Calu3 (cell line): ENCODE data around the gene RFTN2. TPM values are rescaled to one million over a fixed set of nuclear protein-coding genes. Genes with fewer than 3 reads are reported as not detected.
"Not testable (repeated sequence)": the region's sequence is repeated elsewhere in the genome, so short reads cannot be mapped to it uniquely, and the experiment has no call there.

ENCODE experiments used
- BruUV-seq: library from RNA; stranded (reverse); fragments of 400-500 nt; replicated peaks from 2 replicates; lab custom pipeline; 2021; lab: Mats Ljungman, UMichigan
- CTCF ChIA-PET: fragments of 300-600 bp; sonication (Branson Sonifier 250); formaldehyde crosslinking; loops from one replicate; lab custom pipeline; 2022; ENCODE audit warnings: antibody characterized with exemption; lab: Charles Lee
- DNase-seq: peaks from one replicate; pipeline ENCODE4 v3.0.0; 2022
- H3K27ac Mint-ChIP-seq: one replicate; pipeline ENCODE4 v1.8.0; 2022; ENCODE audit warnings: mixed read lengths; ENCODE audit not compliant: unreplicated experiment
- H3K27me3 Mint-ChIP-seq: one replicate; pipeline ENCODE4 v1.8.0; 2022; ENCODE audit warnings: mixed read lengths; ENCODE audit not compliant: unreplicated experiment
- H3K36me3 Mint-ChIP-seq: one replicate; pipeline ENCODE4 v1.8.0; 2022; ENCODE audit warnings: mild to moderate bottlenecking, moderate library complexity, mixed read lengths; ENCODE audit not compliant: insufficient read depth, unreplicated experiment
- H3K4me1 Mint-ChIP-seq: one replicate; pipeline ENCODE4 v1.8.0; 2022; ENCODE audit warnings: mild to moderate bottlenecking, low read depth, mixed read lengths; ENCODE audit not compliant: unreplicated experiment
- H3K4me3 Mint-ChIP-seq: one replicate; pipeline ENCODE4 v1.8.0; 2022; ENCODE audit warnings: mild to moderate bottlenecking, low read depth, moderate library complexity, mixed read lengths; ENCODE audit not compliant: unreplicated experiment
- H3K9me3 Mint-ChIP-seq: one replicate; pipeline ENCODE4 v1.8.0; 2022; ENCODE audit warnings: low read depth, mixed read lengths; ENCODE audit not compliant: unreplicated experiment
- intact Hi-C: fragments of 100-400 bp; cut with micrococcal nuclease; formaldehyde crosslinking; loops from one replicate; pipeline ENCODE4 v1.10.0; 2022; ENCODE audit not compliant: unreplicated experiment
- total RNA-seq: library from RNA; stranded (reverse); gene quantifications from 2 replicates; pipeline ENCODE4 v1.2.3, GENCODE V29; 2022
- TF ChIP-seq, protein P1 (sequence below): fragments of 200-600 bp; IDR thresholded peaks from one replicate; pipeline ENCODE4 v1.8.0; 2022; ENCODE audit warnings: antibody characterized with exemption; ENCODE audit not compliant: unreplicated experiment

The RFTN2 gene
- total RNA-seq, 1 experiment from 2014 or later, result 0.05 TPM

DNA sequence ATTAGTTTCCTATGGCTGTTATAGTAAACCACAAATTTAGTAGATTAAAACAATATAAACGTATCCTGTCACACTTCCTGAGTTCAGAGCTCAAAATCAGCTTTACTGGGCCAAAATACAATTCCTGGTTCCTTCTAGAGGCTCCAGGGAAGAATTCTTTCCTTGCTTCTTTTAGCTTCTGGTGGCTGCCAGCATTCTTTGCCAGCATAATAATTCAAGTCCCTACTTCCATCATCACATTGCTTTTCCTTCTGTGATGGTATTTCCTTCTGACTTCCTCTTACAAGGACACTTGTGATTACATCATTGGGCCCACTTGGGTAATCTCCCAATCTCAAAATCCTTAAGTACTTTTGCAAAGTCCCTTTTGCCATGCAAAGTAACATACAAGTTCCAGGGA, 118.9 kb downstream of the RFTN2 start:
- no TSS peak for BruUV-seq
- CTCF ChIA-PET, result no interaction called here
- no peaks in the 10 kb centered on the region for H3K4me1 Mint-ChIP-seq

DNA sequence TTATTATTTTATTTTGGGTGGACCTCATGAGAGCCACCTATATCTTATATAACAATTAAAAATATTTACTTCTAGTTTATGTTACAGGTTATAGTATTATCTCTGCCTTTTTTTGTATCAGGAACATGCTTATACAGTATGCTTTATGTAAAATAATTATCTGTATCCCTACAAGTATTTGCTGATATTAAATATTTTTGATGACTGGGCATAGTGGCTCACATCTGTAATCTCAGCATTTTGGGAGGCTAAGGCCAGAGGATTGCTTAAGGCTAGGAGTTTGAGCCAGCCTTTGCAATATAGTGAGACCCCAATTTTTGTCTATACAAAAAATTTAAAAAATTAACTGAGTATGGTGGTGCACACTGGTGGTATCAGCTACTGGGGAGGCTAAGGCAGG, 119.9 kb downstream of the RFTN2 start:
- CTCF ChIA-PET, result no interaction called here
- H3K4me3 Mint-ChIP-seq, result no peak overlapping the region
- peaks cover 5% of the 10 kb centered on the region for H3K36me3 Mint-ChIP-seq
- no peaks in the 10 kb centered on the region for H3K4me1 Mint-ChIP-seq
- H3K9me3 Mint-ChIP-seq, result no peaks in the 10 kb centered on the region
- TF ChIP-seq, protein P1, sequence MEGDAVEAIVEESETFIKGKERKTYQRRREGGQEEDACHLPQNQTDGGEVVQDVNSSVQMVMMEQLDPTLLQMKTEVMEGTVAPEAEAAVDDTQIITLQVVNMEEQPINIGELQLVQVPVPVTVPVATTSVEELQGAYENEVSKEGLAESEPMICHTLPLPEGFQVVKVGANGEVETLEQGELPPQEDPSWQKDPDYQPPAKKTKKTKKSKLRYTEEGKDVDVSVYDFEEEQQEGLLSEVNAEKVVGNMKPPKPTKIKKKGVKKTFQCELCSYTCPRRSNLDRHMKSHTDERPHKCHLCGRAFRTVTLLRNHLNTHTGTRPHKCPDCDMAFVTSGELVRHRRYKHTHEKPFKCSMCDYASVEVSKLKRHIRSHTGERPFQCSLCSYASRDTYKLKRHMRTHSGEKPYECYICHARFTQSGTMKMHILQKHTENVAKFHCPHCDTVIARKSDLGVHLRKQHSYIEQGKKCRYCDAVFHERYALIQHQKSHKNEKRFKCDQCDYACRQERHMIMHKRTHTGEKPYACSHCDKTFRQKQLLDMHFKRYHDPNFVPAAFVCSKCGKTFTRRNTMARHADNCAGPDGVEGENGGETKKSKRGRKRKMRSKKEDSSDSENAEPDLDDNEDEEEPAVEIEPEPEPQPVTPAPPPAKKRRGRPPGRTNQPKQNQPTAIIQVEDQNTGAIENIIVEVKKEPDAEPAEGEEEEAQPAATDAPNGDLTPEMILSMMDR, result no peak
- no peak overlapping the region for H3K27ac Mint-ChIP-seq
- H3K27me3 Mint-ChIP-seq, result no peaks in the 10 kb centered on the region
- intact Hi-C loops, result no loop called here
- no peak for DNase-seq
- BruUV-seq, result no TSS peak

More for the DNA sequence above, 118.9 kb downstream of the RFTN2 start:
- H3K4me3 Mint-ChIP-seq, result no peak overlapping the region
- H3K36me3 Mint-ChIP-seq, result peaks cover 5% of the 10 kb centered on the region
- DNase-seq, result no peak
- intact Hi-C loops, result no loop called here
- H3K9me3 Mint-ChIP-seq, result no peaks in the 10 kb centered on the region
- H3K27ac Mint-ChIP-seq, result no peak overlapping the region
- TF ChIP-seq, protein P1, result no peak
- H3K27me3 Mint-ChIP-seq, result no peaks in the 10 kb centered on the region

DNA sequence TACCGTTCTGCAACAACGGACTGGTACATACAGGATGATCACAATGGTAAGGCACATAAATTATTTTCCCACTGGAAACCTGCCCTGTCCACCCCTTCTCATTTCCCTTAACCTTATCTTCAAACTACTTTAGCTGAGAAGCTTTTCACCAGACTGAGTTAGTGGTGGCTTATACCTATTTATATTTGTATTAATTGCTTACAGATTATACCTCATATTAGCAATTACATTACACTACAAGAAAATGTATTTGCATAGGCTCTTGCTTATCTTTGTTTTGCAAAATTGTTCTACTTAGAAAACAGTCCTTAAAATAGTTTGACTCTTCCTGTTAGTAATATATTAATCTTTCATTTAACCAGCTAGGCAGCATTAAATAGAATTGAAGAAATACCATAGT, 124.1 kb downstream of the RFTN2 start:
- H3K27me3 Mint-ChIP-seq, intact Hi-C loops, H3K4me1 Mint-ChIP-seq, CTCF ChIA-PET, BruUV-seq, H3K4me3 Mint-ChIP-seq, H3K9me3 Mint-ChIP-seq, DNase-seq, H3K27ac Mint-ChIP-seq: not testable (repeated sequence)
- H3K36me3 Mint-ChIP-seq, result peaks cover 11% of the 10 kb centered on the region

DNA sequence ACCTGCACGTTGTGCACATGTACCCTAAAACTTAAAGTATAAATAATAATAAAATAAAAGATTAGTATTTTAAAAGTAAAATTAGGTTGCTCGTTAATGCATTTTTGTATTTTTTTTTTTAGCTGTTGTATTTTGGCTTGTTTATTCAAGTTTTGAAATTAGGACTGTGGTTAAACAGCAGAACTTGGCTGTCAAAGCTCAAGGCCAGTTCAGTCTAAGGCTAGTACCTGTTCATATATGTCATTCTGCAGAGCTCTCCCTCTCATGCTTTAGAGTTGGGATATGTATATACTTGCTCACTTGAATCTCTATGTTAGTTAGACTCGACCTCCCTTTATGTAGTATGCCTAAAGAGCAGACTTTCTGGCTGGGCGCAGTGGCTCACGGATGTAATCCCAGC, 126.8 kb downstream of the RFTN2 start:
- TF ChIP-seq, protein P1, result no peak
- Mint-ChIP-seq H3K4me3 (no peak overlapping the region), H3K4me1 (no peaks in the 10 kb centered on the region), H3K27ac (no peak overlapping the region), H3K27me3 (no peaks in the 10 kb centered on the region), H3K36me3 (peaks cover 12% of the 10 kb centered on the region), H3K9me3 (no peaks in the 10 kb centered on the region)
- no peak for DNase-seq
- CTCF ChIA-PET, result interaction anchor here (0.6 kb wide), 1 partner anchor 23 kb away, joined by 4 read pairs; no protein-coding TSS in a partner anchor
- intact Hi-C loops, result no loop called here
- BruUV-seq, result no TSS peak

DNA sequence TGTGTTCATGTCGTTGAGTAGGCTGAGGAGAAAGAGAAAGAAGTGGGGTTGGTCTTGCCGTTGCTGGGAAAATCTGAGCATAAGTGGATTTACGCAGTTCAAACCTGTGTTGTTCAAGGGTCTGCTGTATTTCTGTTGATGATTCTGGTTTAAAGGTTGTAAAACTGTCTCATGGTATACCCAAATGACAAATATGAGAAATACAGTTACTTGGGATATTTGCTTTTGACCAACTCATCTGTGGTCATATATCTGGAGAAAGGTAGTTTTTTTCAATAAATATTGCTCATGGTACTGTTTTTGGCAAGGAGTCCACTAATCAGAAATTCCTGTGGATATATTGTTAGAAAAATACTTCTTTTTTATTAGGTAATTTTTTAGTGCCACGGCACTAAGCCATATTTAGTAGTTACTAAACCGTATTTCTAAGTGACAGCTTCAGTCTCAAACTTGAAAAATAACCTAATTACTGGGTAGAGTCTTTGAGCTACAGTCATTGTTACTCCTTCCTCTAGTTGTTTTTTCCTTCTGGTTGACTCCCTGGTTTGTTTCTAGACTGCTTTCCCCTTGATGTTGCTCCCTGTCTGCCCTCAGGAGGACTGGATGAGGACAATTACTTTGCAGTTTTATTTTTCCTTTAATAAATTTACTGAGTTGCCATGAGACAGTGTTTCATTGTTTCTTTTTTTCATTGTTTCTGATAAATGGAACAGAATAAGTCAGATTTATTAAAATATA, 128.1 kb downstream of the RFTN2 start:
- no TSS peak for BruUV-seq
- Mint-ChIP-seq H3K27ac (no peak overlapping the region), H3K4me3 (no peak overlapping the region), H3K4me1 (no peaks in the 10 kb centered on the region), H3K36me3 (peaks cover 14% of the 10 kb centered on the region), H3K9me3 (no peaks in the 10 kb centered on the region), H3K27me3 (no peaks in the 10 kb centered on the region)
- no peak for DNase-seq
- CTCF ChIA-PET, result no interaction called here
- intact Hi-C loops, result no loop called here
- TF ChIP-seq, protein P1, result no peak
